WTC11 (cell line): ENCODE results near the gene PDZD2. TPM values are rescaled to one million over a fixed set of nuclear protein-coding genes. Genes with fewer than 3 reads are reported as not detected.

Experiments
- ATAC-seq: fragments of 200-7000 bp; cut with Tn5 transposase; 2 replicates; pipeline ENCODE4 v1.10.0; 2021; ENCODE audit warnings: mild to moderate bottlenecking, moderate library complexity
- CTCF ChIA-PET: fragments of 300-600 bp; sonication (Branson Sonifier 250); formaldehyde crosslinking; loops from one replicate; lab custom pipeline; 2021; ENCODE audit warnings: antibody characterized with exemption; lab: Charles Lee
- POLR2A ChIA-PET: fragments of 350-600 bp; sonication (Branson Sonifier 250); formaldehyde crosslinking; loops from one replicate; lab custom pipeline; 2021; ENCODE audit warnings: antibody characterized with exemption; lab: Charles Lee
- DNase-seq: peaks from one replicate; pipeline ENCODE4 v3.0.0; 2021; ENCODE audit warnings: low spot score
- H3K27ac Mint-ChIP-seq: 2 replicates; pipeline ENCODE4 v1.8.0; 2021; ENCODE audit warnings: mixed read lengths
- H3K27me3 Mint-ChIP-seq: 2 replicates; pipeline ENCODE4 v1.8.0; 2021; ENCODE audit warnings: low read depth, mild to moderate bottlenecking, moderate library complexity, mixed read lengths
- H3K36me3 Mint-ChIP-seq: 2 replicates; pipeline ENCODE4 v1.8.0; 2021; ENCODE audit warnings: mixed read lengths
- H3K4me1 Mint-ChIP-seq: 2 replicates; pipeline ENCODE4 v1.8.0; 2022; ENCODE audit warnings: mixed read lengths
- H3K4me3 Mint-ChIP-seq: 2 replicates; pipeline ENCODE4 v1.8.0; 2021; ENCODE audit warnings: mild to moderate bottlenecking, moderate library complexity, mixed read lengths
- H3K9me3 Mint-ChIP-seq: 2 replicates; pipeline ENCODE4 v1.8.0; 2021; ENCODE audit warnings: mixed read lengths
- ATF3 ChIP-seq: sonication (generic); formaldehyde crosslinking; conservative IDR thresholded peaks from 2 replicates; pipeline ENCODE4 v1.8.1; 2022; ENCODE audit warnings: mild to moderate bottlenecking, missing genetic modification reagents
- ATF6 ChIP-seq: sonication (generic); formaldehyde crosslinking; IDR thresholded peaks from 2 replicates; pipeline ENCODE4 v1.8.1; 2023; ENCODE audit warnings: mild to moderate bottlenecking, missing genetic modification reagents
- CREM ChIP-seq: sonication (generic); formaldehyde crosslinking; IDR thresholded peaks from 2 replicates; pipeline ENCODE4 v1.8.1; 2022; ENCODE audit warnings: mild to moderate bottlenecking, missing genetic modification reagents, moderate library complexity
- E2F5 ChIP-seq: sonication (generic); formaldehyde crosslinking; IDR thresholded peaks from 2 replicates; pipeline ENCODE4 v1.8.1; 2022; ENCODE audit warnings: mild to moderate bottlenecking, moderate library complexity, missing genetic modification reagents
- ERG ChIP-seq: fragments of 250-450 bp; sonication (Bioruptor Pico); IDR thresholded peaks from 2 replicates; pipeline ENCODE4 v1.8.0; 2021; ENCODE audit warnings: mild to moderate bottlenecking
- GRHL2 ChIP-seq: fragments of 250-450 bp; sonication (Bioruptor Pico); IDR thresholded peaks from 2 replicates; pipeline ENCODE4 v1.8.0; 2022; ENCODE audit warnings: mild to moderate bottlenecking, moderate library complexity; ENCODE audit not compliant: insufficient replicate concordance, severe bottlenecking
- HMGA2 ChIP-seq: fragments of 250-450 bp; sonication (Bioruptor Pico); IDR thresholded peaks from 2 replicates; pipeline ENCODE4 v1.4.0; 2021; ENCODE audit warnings: mild to moderate bottlenecking, moderate library complexity
- HMGXB4 ChIP-seq: sonication (generic); formaldehyde crosslinking; IDR thresholded peaks from 2 replicates; pipeline ENCODE4 v1.8.1; 2023; ENCODE audit warnings: mild to moderate bottlenecking, moderate library complexity, missing genetic modification reagents
- IRF1 ChIP-seq: sonication (generic); formaldehyde crosslinking; IDR thresholded peaks from 2 replicates; pipeline ENCODE4 v1.8.0; 2023; ENCODE audit warnings: missing genetic modification reagents
- IRF2 ChIP-seq: sonication (generic); formaldehyde crosslinking; IDR thresholded peaks from 2 replicates; pipeline ENCODE4 v1.8.0; 2022; ENCODE audit warnings: low read depth, missing genetic modification reagents, borderline replicate concordance
- JUN ChIP-seq: sonication (generic); formaldehyde crosslinking; IDR thresholded peaks from 2 replicates; pipeline ENCODE4 v1.8.0; 2023; ENCODE audit warnings: mild to moderate bottlenecking, missing genetic modification reagents
- MLX ChIP-seq: sonication (generic); formaldehyde crosslinking; IDR thresholded peaks from 2 replicates; pipeline ENCODE4 v1.8.1; 2023; ENCODE audit warnings: mild to moderate bottlenecking, missing genetic modification reagents, moderate library complexity
- MYBL2 ChIP-seq: sonication (generic); formaldehyde crosslinking; IDR thresholded peaks from 2 replicates; pipeline ENCODE4 v1.8.1; 2023; ENCODE audit warnings: mild to moderate bottlenecking, moderate library complexity, missing genetic modification reagents
- NR1H2 ChIP-seq: sonication (generic); formaldehyde crosslinking; IDR thresholded peaks from 2 replicates; pipeline ENCODE4 v1.9.0; 2021; ENCODE audit warnings: mild to moderate bottlenecking, moderate library complexity, missing genetic modification reagents
- RELA ChIP-seq: sonication (generic); formaldehyde crosslinking; IDR thresholded peaks from 2 replicates; pipeline ENCODE4 v1.8.1; 2022; ENCODE audit warnings: missing genetic modification reagents, mild to moderate bottlenecking, borderline replicate concordance
- RORB ChIP-seq: fragments of 250-450 bp; sonication (Bioruptor Pico); IDR thresholded peaks from 2 replicates; pipeline ENCODE4 v1.9.0; 2021; ENCODE audit warnings: mild to moderate bottlenecking
- ZBTB21 ChIP-seq: sonication (generic); formaldehyde crosslinking; IDR thresholded peaks from 2 replicates; pipeline ENCODE4 v1.8.1; 2023; ENCODE audit warnings: mild to moderate bottlenecking, missing genetic modification reagents, borderline replicate concordance
- ZNF121 ChIP-seq: sonication (generic); formaldehyde crosslinking; IDR thresholded peaks from 2 replicates; pipeline ENCODE4 v1.8.0; 2023; ENCODE audit warnings: missing genetic modification reagents
- ZNF416 ChIP-seq: fragments of 250-450 bp; sonication (Bioruptor Pico); IDR thresholded peaks from 2 replicates; pipeline ENCODE4 v1.9.0; 2021; ENCODE audit warnings: mild to moderate bottlenecking, inconsistent platforms
- ZSCAN18 ChIP-seq: fragments of 250-450 bp; sonication (Bioruptor Pico); IDR thresholded peaks from 2 replicates; pipeline ENCODE4 v2.1.2; 2022; ENCODE audit warnings: mild to moderate bottlenecking, moderate library complexity
- total RNA-seq: library from RNA; stranded (reverse); gene quantifications from 3 replicates; pipeline ENCODE4 v1.2.3, GENCODE V29; 2021

PDZD2 gene
- total RNA-seq, 1 experiment from 2014 or later: 11.4 TPM

- Mint-ChIP-seq H3K36me3 (no peaks in the 10 kb centered on the region), H3K27ac (no peak overlapping the region), H3K9me3 (no peaks in the 10 kb centered on the region), H3K4me1 (no peaks in the 10 kb centered on the region), H3K27me3 (no peaks in the 10 kb centered on the region), H3K4me3 (no peak overlapping the region)
- DNase-seq (no peak), ATAC-seq (peak; percentile 72)
- ChIA-PET POLR2A (no interaction called here), CTCF (no interaction called here)
- TF ChIP-seq CREM (CRISPR knock-in tag) (no peak), RORB (CRISPR knock-in tag) (no peak), ZNF416 (CRISPR knock-in tag) (no peak), ZNF121 (CRISPR knock-in tag) (no peak), RELA (CRISPR knock-in tag) (no peak), ERG (CRISPR knock-in tag) (no peak), IRF1 (no peak), ZBTB21 (CRISPR knock-in tag) (no peak), E2F5 (CRISPR knock-in tag) (no peak), ZSCAN18 (no peak), GRHL2 (CRISPR knock-in tag) (no peak), ATF6 (no peak), MLX (CRISPR knock-in tag) (no peak), IRF2 (CRISPR knock-in tag) (no peak), NR1H2 (CRISPR knock-in tag) (no peak), JUN (CRISPR knock-in tag) (no peak), ATF3 (CRISPR knock-in tag) (no peak), HMGXB4 (CRISPR knock-in tag) (no peak), MYBL2 (no peak), HMGA2 (CRISPR knock-in tag) (no peak)
These were observed 205.9 kb downstream of the PDZD2 start for GRCh38 chr5:31844622-31845345.
